GM21717 (cell line): ENCODE results near the gene ASCC3.
A peak's percentile ranks its signal among the peaks of the same experiment; 100 is the strongest.

Experiments used
- ATAC-seq: cut with Tn5 transposase; IDR thresholded peaks from one replicate; pipeline ENCODE4 v1.9.1; 2021; ENCODE audit warnings: mild to moderate bottlenecking, moderate library complexity; ENCODE audit not compliant: unreplicated experiment

ASCC3 gene

DNA sequence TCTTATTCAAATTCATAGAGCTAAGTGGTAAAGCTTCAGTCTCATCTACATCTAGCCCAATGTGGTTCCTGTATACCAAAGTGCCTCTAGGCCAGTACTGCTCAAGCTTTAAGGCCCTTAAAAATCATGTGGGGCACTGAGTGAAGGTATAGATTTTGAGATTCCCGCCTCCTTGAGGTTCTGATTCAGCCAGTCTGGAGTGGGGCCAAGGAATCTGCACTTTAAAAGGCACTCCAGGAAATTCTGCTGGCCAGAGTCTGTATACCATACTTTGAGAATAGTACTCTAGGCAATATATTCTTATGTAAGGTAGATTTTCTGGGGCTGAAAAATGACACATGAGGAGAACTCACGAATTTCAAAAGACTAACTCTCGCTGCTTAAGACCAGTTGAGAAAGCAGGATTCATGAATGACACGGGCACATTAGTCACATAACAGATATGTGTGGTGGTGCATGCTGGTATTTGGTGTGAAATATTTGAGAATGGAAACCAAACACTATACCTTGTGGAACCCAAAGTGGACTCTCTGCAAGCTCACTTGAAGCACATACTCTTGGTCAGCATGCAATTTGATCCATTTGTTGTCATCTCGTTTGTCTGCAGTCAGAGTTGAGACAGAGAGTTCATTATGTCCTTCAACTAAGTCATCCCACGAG is 368.8 kb downstream of the ASCC3 start:
- ATAC-seq: no peak

DNA sequence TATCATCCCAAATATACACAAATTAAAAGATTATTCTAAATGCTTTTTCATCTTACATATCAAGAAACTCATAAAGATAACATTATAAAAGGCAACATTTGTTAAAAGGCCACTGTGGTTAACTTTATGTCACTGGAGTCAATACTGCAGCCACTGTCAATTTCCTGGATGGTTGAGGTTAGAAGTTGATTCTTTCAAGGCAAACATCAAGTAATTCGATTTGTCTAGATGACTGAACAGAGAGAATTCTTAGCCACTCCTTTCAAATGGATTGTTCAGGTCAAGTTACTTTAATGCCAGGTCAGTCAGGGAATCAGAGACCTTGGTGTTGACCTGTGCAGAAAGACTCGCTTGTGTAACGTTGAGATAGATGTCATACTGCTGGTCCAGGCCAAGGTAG is 372.0 kb downstream of the ASCC3 start:
- ATAC-seq: no peak

- no peak for ATAC-seq
Measured at GRCh38 chr6:100506651-100507050, 374.5 kb downstream of the ASCC3 start.

GRCh38 chr6:100504786-100505737 is 376.1 kb downstream of the ASCC3 start:
- no peak for ATAC-seq

DNA sequence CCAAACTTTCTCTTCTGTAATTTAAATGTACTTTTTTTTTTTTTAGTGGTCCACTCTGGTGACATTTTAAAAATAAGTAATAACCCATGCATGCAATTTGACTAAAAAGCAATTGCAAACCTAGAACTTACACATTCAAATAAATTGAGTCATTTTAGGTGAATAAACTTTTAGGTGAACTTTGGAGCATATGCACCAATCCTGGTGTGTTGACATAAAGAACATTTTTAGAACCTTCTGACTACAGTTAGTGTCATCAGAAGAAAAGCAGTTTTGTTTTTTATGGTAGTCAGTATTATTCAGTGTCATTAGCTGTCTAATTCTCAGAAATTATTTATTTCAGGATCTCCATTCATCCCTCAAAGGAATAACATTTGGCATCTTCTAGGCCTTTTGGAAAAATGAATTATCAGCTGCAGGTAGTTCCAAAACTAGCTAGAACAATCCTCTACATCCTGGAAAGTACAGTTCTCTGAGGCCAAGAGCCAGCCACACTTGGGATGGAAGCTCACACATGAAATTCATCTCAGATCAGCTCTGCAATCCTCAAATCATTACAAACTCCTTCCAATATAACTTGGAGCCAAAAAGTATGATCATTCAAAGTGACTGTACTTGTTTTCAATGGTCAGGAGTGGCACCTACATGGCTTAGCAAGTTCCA is 378.0 kb downstream of the ASCC3 start:
- no peak for ATAC-seq

DNA sequence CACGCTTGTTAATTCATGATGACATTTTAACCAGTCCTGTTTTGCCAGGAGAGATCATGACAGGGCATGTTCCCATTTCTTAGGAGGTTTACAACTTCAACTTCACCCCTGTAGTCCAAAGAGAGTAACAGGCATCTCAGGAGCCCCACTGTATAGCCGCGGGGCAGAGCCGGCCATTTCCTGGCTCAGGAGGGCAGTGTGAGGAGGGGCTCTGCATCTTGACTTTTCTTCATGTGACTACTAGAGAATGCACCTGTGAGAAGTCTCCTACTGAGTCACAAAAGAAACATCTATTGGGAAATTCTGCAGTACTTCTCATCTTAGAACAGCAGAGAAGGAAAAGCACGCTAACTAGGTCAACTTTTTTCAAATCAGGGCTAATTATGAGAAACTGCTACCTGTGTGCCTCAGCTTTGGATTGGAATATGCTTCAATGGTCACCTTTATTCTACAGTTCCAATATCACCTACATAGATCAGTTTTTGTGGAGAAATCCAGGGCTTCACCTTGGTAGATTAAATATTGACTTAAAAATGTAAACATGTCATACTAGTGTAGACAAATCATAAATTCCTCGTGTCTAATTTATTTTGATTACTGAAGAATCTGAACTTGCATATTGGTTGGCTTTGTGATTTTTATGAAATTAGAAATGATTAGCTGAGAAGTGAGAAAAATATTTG is 387.8 kb downstream of the ASCC3 start:
- ATAC-seq: no peak

DNA sequence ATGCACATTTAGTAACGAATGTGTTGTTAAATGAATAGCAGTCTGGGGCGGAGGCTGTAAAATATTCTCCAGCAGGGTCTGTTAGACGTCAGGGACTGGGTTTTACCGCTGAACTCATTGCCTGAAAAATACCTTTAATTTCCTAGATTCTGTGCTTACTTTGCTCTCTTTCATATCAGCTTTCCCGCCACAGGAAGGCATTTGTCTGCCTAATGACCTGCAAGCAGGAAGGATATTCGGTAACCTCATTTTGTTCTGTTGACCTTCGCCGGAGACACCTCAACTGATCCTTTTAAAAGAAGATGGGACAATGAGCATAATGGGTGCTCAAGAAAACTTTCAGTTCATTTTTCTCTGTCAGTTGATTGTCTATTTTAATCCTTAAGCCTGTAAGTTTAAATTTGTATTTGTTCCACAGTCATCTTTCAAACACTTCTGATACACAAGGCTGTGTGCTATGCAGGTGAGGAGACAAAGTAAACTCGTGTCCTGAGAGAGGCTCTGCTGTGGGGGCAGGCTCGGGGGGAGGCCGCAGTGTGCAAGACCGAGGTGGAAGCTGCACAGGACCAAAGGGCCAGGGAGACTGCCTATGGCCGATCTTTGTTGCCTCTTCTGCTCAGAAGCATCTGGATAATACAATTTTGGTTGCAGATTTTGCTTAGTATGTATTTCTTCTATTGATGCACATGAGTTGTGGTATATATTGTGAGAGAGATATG is 389.0 kb downstream of the ASCC3 start:
- no peak for ATAC-seq

DNA sequence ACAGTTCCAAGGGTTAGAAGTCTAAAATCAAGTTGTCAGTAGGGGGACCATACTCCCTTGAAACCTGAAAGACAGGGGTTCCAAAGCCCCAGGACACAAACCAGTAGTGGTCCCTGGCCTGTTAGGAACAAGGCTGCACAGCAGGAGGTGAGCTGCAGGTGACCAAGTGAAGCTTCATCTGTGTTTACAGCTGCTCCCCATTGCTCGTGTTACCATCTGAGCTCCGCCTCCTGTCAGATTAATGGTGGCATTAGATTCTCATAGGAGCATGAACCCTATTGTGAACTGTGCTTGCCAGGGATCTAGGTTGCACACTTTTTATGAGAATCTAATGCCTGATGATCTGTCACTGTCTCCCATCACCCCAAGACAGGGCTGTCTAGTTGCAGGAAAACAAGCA is 391.1 kb downstream of the ASCC3 start:
- ATAC-seq: no peak

DNA sequence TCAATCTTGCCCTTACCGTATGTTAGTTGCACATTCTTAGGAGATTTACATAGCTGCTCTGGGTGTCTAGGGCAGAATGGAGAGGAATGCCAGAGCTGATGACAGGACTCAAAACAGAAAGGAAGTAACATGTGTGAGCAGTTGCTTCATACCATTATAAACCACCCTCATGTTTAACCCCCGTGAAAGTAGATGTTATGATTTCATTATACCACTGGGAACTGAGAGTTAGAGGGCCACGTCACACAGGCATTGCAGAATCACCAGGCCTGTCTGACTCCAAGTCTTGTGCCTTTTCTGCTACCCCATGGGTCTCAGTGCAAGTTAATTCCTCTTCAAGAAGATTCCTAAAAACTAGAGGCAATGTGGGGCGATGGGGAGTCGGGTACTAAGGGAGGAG is 392.9 kb downstream of the ASCC3 start:
- ATAC-seq: peak; percentile 52

DNA sequence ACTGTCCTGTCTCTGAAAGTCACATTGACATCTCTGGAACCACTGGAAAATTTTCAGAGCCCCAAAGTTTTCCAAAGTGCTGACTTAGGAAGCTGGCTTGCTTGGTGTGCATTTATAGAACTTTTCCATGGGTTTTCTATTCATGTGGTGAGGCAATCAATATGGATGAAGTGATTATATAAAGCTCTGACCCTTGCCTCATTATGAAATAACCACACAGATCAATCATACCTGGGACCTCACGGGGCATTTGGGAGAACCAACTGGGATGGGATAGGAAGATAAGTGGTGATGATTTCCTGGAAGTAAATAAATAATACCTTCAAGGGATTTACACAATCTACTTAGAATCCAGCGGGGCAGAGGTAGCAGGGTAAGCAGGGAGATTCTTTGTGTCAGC is 393.5 kb downstream of the ASCC3 start:
- no peak for ATAC-seq

GRCh38 chr6:100485268-100485667 is 395.9 kb downstream of the ASCC3 start:
- ATAC-seq: no peak

DNA sequence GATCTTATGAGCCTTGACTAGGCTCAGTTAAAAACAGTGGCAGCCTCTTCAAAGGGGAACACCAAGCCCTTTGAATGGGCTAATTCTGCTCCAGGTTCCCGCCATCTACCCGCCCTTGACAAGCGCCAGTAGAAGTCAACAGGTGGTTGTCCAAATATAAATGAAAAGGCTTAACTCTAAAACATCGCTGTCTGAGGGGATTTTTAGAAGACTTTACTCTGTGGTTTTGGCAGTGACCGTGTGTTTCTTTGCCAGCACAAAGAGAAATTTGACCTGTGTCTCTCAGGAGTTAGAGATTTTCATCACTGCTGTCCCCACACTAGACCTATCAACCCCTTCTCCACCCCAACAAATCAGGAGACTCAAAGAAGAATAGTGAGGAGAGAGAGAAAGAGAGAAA is 396.7 kb downstream of the ASCC3 start:
- ATAC-seq: peak; percentile 42

GRCh38 chr6:100482698-100483097 is 398.4 kb downstream of the ASCC3 start:
- ATAC-seq: no peak

DNA sequence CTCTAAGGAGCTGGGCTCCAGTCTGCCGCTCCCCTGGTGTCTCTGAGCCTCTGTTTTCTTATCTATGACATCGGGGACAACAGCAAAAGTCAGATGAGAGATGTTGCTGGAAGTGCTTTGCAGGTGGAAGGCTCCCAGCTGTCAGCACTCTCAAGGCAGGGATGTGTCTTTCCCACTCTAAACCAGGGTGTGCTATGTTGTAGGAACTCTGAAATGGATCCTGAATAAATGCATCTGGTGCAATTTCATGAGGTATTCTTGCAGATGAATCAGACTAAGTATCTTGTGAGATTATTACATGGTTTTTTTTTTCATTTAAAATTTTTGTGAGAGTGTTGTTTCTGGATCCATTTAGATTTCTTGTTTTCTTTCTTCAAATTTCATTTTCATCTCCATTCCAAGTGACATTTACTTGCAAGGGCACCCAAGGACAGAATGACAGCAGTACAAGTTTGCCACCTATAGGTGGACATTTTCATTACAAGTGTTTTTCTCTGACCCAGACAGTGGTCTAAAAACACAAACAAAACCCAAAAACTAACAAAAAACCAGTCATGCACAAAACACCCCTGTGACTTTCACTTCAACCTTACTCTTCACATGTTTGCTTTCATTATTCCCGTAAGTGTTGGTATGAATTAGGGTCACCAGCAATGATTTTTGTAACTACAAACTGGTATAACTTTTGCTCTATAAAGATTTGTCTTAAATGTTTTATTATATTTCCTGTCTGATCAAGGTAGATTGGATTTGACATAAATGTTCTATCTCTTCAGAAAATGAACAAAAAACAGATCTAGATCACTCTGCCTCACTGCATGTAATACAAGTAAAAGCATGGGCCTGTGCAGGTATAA is 401.7 kb downstream of the ASCC3 start:
- ATAC-seq: peak; percentile 40

- peak; percentile 84 for ATAC-seq
Measured at GRCh38 chr6:100475554-100476320, 405.4 kb downstream of the ASCC3 start.

GRCh38 chr6:100473182-100473581 is 407.9 kb downstream of the ASCC3 start:
- ATAC-seq: no peak

GRCh38 chr6:100472674-100473073 is 408.5 kb downstream of the ASCC3 start:
- peak; percentile 84 for ATAC-seq

DNA sequence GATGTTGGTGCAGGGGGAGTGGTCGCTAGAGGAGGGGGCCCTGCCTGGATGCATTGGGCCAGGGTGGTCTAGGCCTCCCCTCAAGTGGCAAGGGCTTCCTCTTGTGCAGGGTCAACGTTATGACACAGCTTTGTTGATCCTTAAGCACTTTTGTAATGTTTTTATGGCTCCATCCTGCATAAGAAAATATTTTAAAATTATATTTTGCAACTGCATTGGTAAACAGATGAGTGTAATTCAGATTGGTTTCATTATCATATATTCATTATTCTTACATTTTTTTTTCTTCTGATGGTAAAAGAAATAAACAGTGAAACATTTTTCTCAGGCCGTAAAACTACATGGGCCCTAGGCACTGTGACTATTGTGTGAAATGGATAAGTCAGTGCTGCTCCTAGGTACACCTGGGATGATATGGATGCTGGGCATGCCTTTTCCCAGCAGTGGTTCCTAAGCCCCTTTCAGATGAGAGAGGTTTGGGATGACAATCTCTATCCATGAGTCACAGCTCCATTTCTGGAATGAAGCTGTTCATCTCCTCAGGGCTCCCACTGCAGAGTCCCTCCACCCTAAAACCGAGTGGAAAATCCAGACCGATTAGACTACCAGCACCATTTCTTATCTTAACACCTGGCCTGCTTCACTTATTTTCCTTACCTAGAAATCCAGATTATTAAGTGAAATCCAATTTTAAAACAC is 410.6 kb downstream of the ASCC3 start:
- ATAC-seq: no peak
